PC-3 (cell line): ENCODE results near the gene SGMS1. TPM values are rescaled to one million over a fixed set of nuclear protein-coding genes. Genes with fewer than 3 reads are reported as not detected.

ENCODE experiments used
- ATAC-seq: fragments of 200-7000 bp; cut with Tn5 transposase; 2 replicates; pipeline ENCODE4 v1.9.1; 2020; ENCODE audit warnings: mild to moderate bottlenecking, moderate library complexity
- BruUV-seq: library from RNA; stranded (reverse); fragments of 400-500 nt; replicated peaks from 2 replicates; lab custom pipeline; 2021; lab: Mats Ljungman, UMichigan
- CTCF ChIA-PET: fragments of 300-600 bp; sonication (Branson Sonifier 250); formaldehyde crosslinking; loops from one replicate; lab custom pipeline; 2022; ENCODE audit warnings: antibody characterized with exemption; lab: Charles Lee
- POLR2A ChIA-PET: fragments of 300-600 bp; sonication (Branson Sonifier 250); formaldehyde crosslinking; loops from one replicate; lab custom pipeline; 2022; ENCODE audit warnings: antibody characterized with exemption; ENCODE audit not compliant: unreplicated experiment; lab: Charles Lee
- DNase-seq: peaks from one replicate; pipeline ENCODE4 v3.0.0-alpha.2; 2015
- H2AFZ ChIP-seq: fragments of 300-600 bp; sonication (generic); 2 replicates; pipeline ENCODE4 v1.6.0; 2016; ENCODE audit warnings: antibody characterized with exemption, low read length
- H3F3A ChIP-seq: fragments of 300-600 bp; sonication (generic); one replicate; pipeline ENCODE4 v1.6.0; 2017; ENCODE audit warnings: antibody characterized with exemption, low read length, control low read depth, mild to moderate bottlenecking; ENCODE audit not compliant: unreplicated experiment
- H3K27ac ChIP-seq: fragments of 300-600 bp; sonication (generic); 2 replicates; pipeline ENCODE4 v1.5.1; 2016; ENCODE audit warnings: mild to moderate bottlenecking, low read length
- H3K27me3 ChIP-seq: fragments of 300-600 bp; sonication (generic); 2 replicates; pipeline ENCODE4 v1.6.1; 2016; ENCODE audit warnings: low read length, mixed read lengths
- H3K36me3 ChIP-seq: fragments of 300-600 bp; sonication (generic); 2 replicates; pipeline ENCODE4 v1.6.1; 2016; ENCODE audit warnings: low read depth, mixed run types, low read length, mixed read lengths
- H3K4me1 ChIP-seq: fragments of 300-600 bp; sonication (generic); 2 replicates; pipeline ENCODE4 v1.5.1; 2016; ENCODE audit warnings: low read length; ENCODE audit not compliant: insufficient read depth
- H3K4me2 ChIP-seq: fragments of 300-600 bp; sonication (generic); 2 replicates; pipeline ENCODE4 v1.6.0; 2016; ENCODE audit warnings: low read length
- H3K4me3 ChIP-seq: fragments of 300-600 bp; sonication (generic); 2 replicates; pipeline ENCODE4 v1.5.1; 2016; ENCODE audit warnings: mild to moderate bottlenecking, low read length, mixed read lengths
- H3K79me2 ChIP-seq: fragments of 300-600 bp; sonication (generic); 2 replicates; pipeline ENCODE4 v1.6.1; 2017; ENCODE audit warnings: low read length, mixed read lengths
- H3K9ac ChIP-seq: fragments of 300-600 bp; sonication (generic); 2 replicates; pipeline ENCODE4 v1.6.0; 2016; ENCODE audit warnings: mild to moderate bottlenecking, low read length
- H3K9me2 ChIP-seq: fragments of 300-600 bp; sonication (generic); replicated peaks from 2 replicates; pipeline ENCODE4 v1.6.1; 2016; ENCODE audit warnings: mixed run types, low read length, mixed read lengths
- H3K9me3 ChIP-seq: fragments of 300-600 bp; sonication (generic); 2 replicates; pipeline ENCODE4 v1.6.1; 2016; ENCODE audit warnings: low read length, mixed read lengths
- H4K20me1 ChIP-seq: fragments of 300-600 bp; sonication (generic); 2 replicates; pipeline ENCODE4 v1.6.1; 2016; ENCODE audit warnings: low read length, mixed read lengths
- CTCF ChIP-seq: fragments of 300-600 bp; sonication (generic); conservative IDR thresholded peaks from 2 replicates; pipeline ENCODE4 v1.5.1; 2017; ENCODE audit warnings: antibody characterized with exemption, low read depth, mild to moderate bottlenecking, low read length
- EZH2 ChIP-seq: fragments of 300-600 bp; sonication (generic); IDR thresholded peaks from one replicate; pipeline ENCODE4 v1.6.1; 2017; ENCODE audit warnings: antibody characterized with exemption, mild to moderate bottlenecking, low read length; ENCODE audit not compliant: unreplicated experiment
- EZH2phosphoT487 ChIP-seq: fragments of 300-600 bp; sonication (generic); IDR thresholded peaks from 2 replicates; pipeline ENCODE4 v1.6.1; 2018; ENCODE audit warnings: mild to moderate bottlenecking, antibody characterized with exemption, low read length, borderline replicate concordance
- intact Hi-C: fragments of 100-400 bp; cut with micrococcal nuclease; formaldehyde crosslinking; loops from 2 replicates; pipeline ENCODE4 v1.9.0; 2023
- total RNA-seq: library from RNA; depleted of rRNA; stranded (reverse); fragments of >200 nt; gene quantifications from 2 replicates; pipeline ENCODE4 v1.2.3, GENCODE V29; 2014

Gene SGMS1
- total RNA-seq, 1 experiment from 2014 or later: 61.4 TPM

- DNase-seq (no peak), ATAC-seq (no peak)
- Histone ChIP-seq H3K27me3 (no peaks in the 10 kb centered on the region), H4K20me1 (0 out of 2 replicates have a peak, but pooled peaks cover 4% of the 10 kb centered on the region), H3K9me2 (no peaks in the 10 kb centered on the region), H3K4me3 (no peak overlapping the region), H3K36me3 (no peaks in the 10 kb centered on the region), H3F3A (no peaks in the 10 kb centered on the region), H2AFZ (no peak overlapping the region), H3K79me2 (no peaks in the 10 kb centered on the region; the same call in 1 of the 2 replicates), H3K4me1 (peaks cover 4% of the 10 kb centered on the region), H3K9me3 (no peaks in the 10 kb centered on the region), H3K4me2 (no peak overlapping the region), H3K9ac (no peak overlapping the region), H3K27ac (no peak overlapping the region)
- CTCF ChIA-PET: no interaction called here
- intact Hi-C loops: loop anchor here (10.0 kb wide), 1 partner anchor 194 kb away; no protein-coding TSS in a partner anchor
- POLR2A ChIA-PET: interaction anchor here (0.7 kb wide), 1 partner anchor 79 kb away, joined by 4 read pairs; no protein-coding TSS in a partner anchor
- no TSS peak for BruUV-seq
- no peak for TF ChIP-seq EZH2phosphoT487
- no peak for TF ChIP-seq CTCF
- no peak for TF ChIP-seq EZH2
Observed at GRCh38 chr10:50558371-50558770, 65.4 kb downstream of the SGMS1 start.

DNA sequence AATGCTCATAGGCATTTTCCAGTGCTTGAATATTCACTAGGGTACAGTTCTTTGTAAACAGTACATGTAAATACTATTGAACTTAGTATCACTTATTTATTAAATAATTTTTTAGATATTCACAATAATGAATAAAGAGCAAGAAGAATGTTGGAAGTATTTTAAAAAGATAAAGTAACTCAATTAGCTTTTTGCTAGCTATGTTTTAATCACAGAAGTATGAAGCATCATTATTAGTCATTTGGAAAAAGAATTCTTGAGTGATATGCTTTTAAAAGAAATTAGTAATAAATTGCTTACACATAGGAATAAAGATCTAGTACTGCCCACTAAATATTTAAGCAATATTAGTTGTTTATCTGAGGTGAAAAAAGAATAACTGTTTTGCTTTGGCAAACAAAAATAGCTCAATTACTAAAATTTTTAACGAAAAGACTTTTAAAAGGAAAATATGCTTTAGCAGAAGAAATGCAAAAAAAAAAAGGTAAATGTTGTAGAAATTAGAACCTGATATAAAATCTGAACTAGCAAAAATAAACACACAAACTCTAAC is 66.5 kb downstream of the SGMS1 start:
- no peaks in the 10 kb centered on the region for H3K27me3 ChIP-seq
- no peaks in the 10 kb centered on the region for H3K9me2 ChIP-seq
- ChIA-PET POLR2A (interaction anchor here (0.6 kb wide), 1 partner anchor 246 kb away, joined by 4 read pairs; no protein-coding TSS in a partner anchor), CTCF (interaction anchor here (0.6 to 1.1 kb wide), 4 partner anchors 66 to 190 kb away, joined by 3 to 9 read pairs (median 4); no protein-coding TSS in a partner anchor)
- H3K9me3 ChIP-seq: no peaks in the 10 kb centered on the region
- intact Hi-C loops: loop anchor here (10.0 kb wide), 1 partner anchor 192 kb away; no protein-coding TSS in a partner anchor
- no peak for DNase-seq
- H4K20me1 ChIP-seq: 0 out of 2 replicates have a peak, but pooled peaks cover 4% of the 10 kb centered on the region
- TF ChIP-seq EZH2: no peak
- TF ChIP-seq EZH2phosphoT487: no peak
- TF ChIP-seq CTCF: no peak
- H3F3A ChIP-seq: no peaks in the 10 kb centered on the region
- no TSS peak for BruUV-seq
- no peaks in the 10 kb centered on the region for H3K36me3 ChIP-seq
- no peak overlapping the region for H3K27ac ChIP-seq
- no peak overlapping the region for H3K4me2 ChIP-seq
- H2AFZ ChIP-seq: no peak overlapping the region
- H3K79me2 ChIP-seq: no peaks in the 10 kb centered on the region; the same call in 1 of the 2 replicates
- H3K4me1 ChIP-seq: peaks cover 4% of the 10 kb centered on the region
- no peak overlapping the region for H3K9ac ChIP-seq
- H3K4me3 ChIP-seq: no peak overlapping the region
- no peak for ATAC-seq
